Measurements from ENCODE around the gene DKK3. TPM values are rescaled to one million over a fixed set of nuclear protein-coding genes. Genes with fewer than 3 reads are reported as not detected.

DKK3 gene
- total and polyA plus RNA-seq, 2 of the 13 experiments (the other 11 are each of a cell fraction or from before 2014, with no cell fraction given) = 0.09 to 0.67 TPM

GRCh38 chr11:11996321-11997048, 11.9 kb downstream of the DKK3 start:
- Histone ChIP-seq H3K4me1 (ENCODE audit: insufficient read depth, low read length) (peaks cover 25% of the 10 kb centered on the region), H3K79me2 (ENCODE audit: insufficient read depth, low read length) (no peaks in the 10 kb centered on the region), H3K4me2 (ENCODE audit: low read depth, low read length) (no peak overlapping the region), H3K27ac (ENCODE audit: extremely low read length, insufficient read depth, low read length) (no peak overlapping the region), H3K9ac (ENCODE audit: insufficient read depth, low read depth, low read length) (no peak overlapping the region), H3K36me3 (replicated peaks in 1 of 2; ENCODE audit: control insufficient read depth in 1 of 2, insufficient read depth in 2 of 2, low read length in 2 of 2) (no peaks in the 10 kb centered on the region), H4K20me1 (ENCODE audit: insufficient read depth, low read length) (no peaks in the 10 kb centered on the region), H3K9me3 (ENCODE audit: low read length) (no peaks in the 10 kb centered on the region), H3K27me3 (ENCODE audit: control insufficient read depth in 1 of 2, insufficient read depth in 2 of 2, low read length in 2 of 2) (peaks cover 0 to 35% of the 10 kb centered on the region in 2 experiments; a peak in 4 of 5 replicates), H2AFZ (ENCODE audit: low read length) (no peak overlapping the region), H3K4me3 (replicated peaks in 1 of 3; ENCODE audit: insufficient read depth in 1 of 3, low read depth in 2 of 3, low read length in 3 of 3) (no peak overlapping the region)
- TF ChIP-seq ARID2 (CRISPR knock-in tag; IDR thresholded peaks at IDR 0.05; ENCODE audit: borderline replicate concordance) (no peak), ZNF841 (CRISPR knock-in tag; IDR thresholded peaks at IDR 0.05; ENCODE audit: borderline replicate concordance) (no peak), ZSCAN5A (CRISPR knock-in tag; IDR thresholded peaks at IDR 0.05; ENCODE audit: borderline replicate concordance) (no peak), MAF1 (CRISPR knock-in tag; IDR thresholded peaks at IDR 0.05; ENCODE audit: borderline replicate concordance) (no peak), SALL1 (CRISPR knock-in tag; IDR thresholded peaks at IDR 0.05) (no peak), ZNF720 (CRISPR knock-in tag; IDR thresholded peaks at IDR 0.05) (no peak), HOMEZ (CRISPR knock-in tag; IDR thresholded peaks at IDR 0.05; ENCODE audit: low read depth) (no peak), XRCC5 (optimal IDR thresholded peaks at IDR 0.05; ENCODE audit: low read length) (no peak), ZFP36 (IDR thresholded peaks at IDR 0.05; ENCODE audit: borderline replicate concordance, low read depth, low read length, partially characterized antibody) (no peak), FLYWCH1 (CRISPR knock-in tag; IDR thresholded peaks at IDR 0.05) (no peak), SP2 (CRISPR knock-in tag; IDR thresholded peaks at IDR 0.05) (no peak), CENPT (CRISPR knock-in tag; IDR thresholded peaks at IDR 0.05; ENCODE audit: low read depth) (no peak), SOX5 (CRISPR knock-in tag; IDR thresholded peaks at IDR 0.05; ENCODE audit: borderline replicate concordance) (no peak), ONECUT2 (CRISPR knock-in tag; IDR thresholded peaks at IDR 0.05) (no peak)
- TF ChIP-seq, protein P1, sequence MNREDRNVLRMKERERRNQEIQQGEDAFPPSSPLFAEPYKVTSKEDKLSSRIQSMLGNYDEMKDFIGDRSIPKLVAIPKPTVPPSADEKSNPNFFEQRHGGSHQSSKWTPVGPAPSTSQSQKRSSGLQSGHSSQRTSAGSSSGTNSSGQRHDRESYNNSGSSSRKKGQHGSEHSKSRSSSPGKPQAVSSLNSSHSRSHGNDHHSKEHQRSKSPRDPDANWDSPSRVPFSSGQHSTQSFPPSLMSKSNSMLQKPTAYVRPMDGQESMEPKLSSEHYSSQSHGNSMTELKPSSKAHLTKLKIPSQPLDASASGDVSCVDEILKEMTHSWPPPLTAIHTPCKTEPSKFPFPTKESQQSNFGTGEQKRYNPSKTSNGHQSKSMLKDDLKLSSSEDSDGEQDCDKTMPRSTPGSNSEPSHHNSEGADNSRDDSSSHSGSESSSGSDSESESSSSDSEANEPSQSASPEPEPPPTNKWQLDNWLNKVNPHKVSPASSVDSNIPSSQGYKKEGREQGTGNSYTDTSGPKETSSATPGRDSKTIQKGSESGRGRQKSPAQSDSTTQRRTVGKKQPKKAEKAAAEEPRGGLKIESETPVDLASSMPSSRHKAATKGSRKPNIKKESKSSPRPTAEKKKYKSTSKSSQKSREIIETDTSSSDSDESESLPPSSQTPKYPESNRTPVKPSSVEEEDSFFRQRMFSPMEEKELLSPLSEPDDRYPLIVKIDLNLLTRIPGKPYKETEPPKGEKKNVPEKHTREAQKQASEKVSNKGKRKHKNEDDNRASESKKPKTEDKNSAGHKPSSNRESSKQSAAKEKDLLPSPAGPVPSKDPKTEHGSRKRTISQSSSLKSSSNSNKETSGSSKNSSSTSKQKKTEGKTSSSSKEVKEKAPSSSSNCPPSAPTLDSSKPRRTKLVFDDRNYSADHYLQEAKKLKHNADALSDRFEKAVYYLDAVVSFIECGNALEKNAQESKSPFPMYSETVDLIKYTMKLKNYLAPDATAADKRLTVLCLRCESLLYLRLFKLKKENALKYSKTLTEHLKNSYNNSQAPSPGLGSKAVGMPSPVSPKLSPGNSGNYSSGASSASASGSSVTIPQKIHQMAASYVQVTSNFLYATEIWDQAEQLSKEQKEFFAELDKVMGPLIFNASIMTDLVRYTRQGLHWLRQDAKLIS (CRISPR knock-in tag; IDR thresholded peaks at IDR 0.05) = no peak
- TF ChIP-seq, protein P2, sequence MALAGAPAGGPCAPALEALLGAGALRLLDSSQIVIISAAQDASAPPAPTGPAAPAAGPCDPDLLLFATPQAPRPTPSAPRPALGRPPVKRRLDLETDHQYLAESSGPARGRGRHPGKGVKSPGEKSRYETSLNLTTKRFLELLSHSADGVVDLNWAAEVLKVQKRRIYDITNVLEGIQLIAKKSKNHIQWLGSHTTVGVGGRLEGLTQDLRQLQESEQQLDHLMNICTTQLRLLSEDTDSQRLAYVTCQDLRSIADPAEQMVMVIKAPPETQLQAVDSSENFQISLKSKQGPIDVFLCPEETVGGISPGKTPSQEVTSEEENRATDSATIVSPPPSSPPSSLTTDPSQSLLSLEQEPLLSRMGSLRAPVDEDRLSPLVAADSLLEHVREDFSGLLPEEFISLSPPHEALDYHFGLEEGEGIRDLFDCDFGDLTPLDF (CRISPR knock-in tag; IDR thresholded peaks at IDR 0.05) = no peak
- ATAC-seq (no peak), DNase-seq (ENCODE audit: low spot score) (no peak), FAIRE-seq (no peak)
- POLR2A ChIA-PET = no interaction called here
- in situ Hi-C loops (cut with HindIII; ENCODE audit: extremely low pct_ligation_motif_present, low pct_unique_long_range_greater_than_20kb) = no loop called here
- 42% methylated on average over 5 of the region's 11 CpGs for WGBS (ENCODE audit: low lambda C conversion rate)
- BruUV-seq (replicated peaks) = no TSS peak
- intact Hi-C loops (cut with micrococcal nuclease; ENCODE audit: unreplicated experiment) = no loop called here
- CTCF ChIA-PET (ENCODE audit: low intra/inter-chr PET ratio, low total read pairs) = no interaction called here

All from HepG2 (cell line).